Right lobe of liver (tissue), 6 donors: ENCODE measurements around the gene CYGB. TPM values are rescaled to one million over a fixed set of nuclear protein-coding genes. Genes with fewer than 3 reads are reported as not detected.
A peak's percentile ranks its signal among the peaks of the same experiment; 100 is the strongest.

Experiments used
- ATAC-seq, 4 donors: fragments of 200-7000 bp; cut with Tn5 transposase; one replicate each; pipeline ENCODE4 v1.9.1; 2020; ENCODE audit warnings: mild to moderate bottlenecking in 4 of 4, moderate library complexity in 4 of 4
- DNase-seq, 3 donors: peaks; one replicate each; pipeline ENCODE4 v3.0.0-alpha.2; 2020
- H3K27ac ChIP-seq, 3 donors: fragments of 200-600 bp; one replicate each; pipeline ENCODE4 v1.8.0; 2022
- H3K27me3 ChIP-seq, 2 donors: fragments of 200-600 bp; one replicate each; pipeline ENCODE4 v1.8.0; 2022
- H3K36me3 ChIP-seq, 4 donors: fragments of 200-600 bp; sonication (generic) in 1 of 4; one replicate each; pipeline versions ENCODE4 v1.5.1 to v1.8.0; 2017 to 2022; ENCODE audit warnings: control low read depth in 1 of 4
- H3K4me1 ChIP-seq, 4 donors: fragments of 200-600 bp; sonication (generic) in 1 of 4; one replicate each; pipeline versions ENCODE4 v1.5.1 to v1.8.0; 2017 to 2022; ENCODE audit warnings: control low read depth in 1 of 4
- H3K4me3 ChIP-seq, 3 donors: fragments of 200-600 bp; one replicate each; pipeline ENCODE4 v1.8.0; 2022
- H3K9me3 ChIP-seq, 4 donors: fragments of 200-600 bp; sonication (generic) in 1 of 4; one replicate each; pipeline versions ENCODE4 v1.5.1 to v1.8.0; 2017 to 2022; ENCODE audit warnings: control low read depth in 1 of 4
- POLR2A ChIP-seq: fragments of 450-650 bp; IDR thresholded peaks from one replicate; pipeline ENCODE4 v1.6.1; 2017; ENCODE audit warnings: antibody characterized with exemption, mild to moderate bottlenecking
- WGBS: methylation state at CpG from one replicate; pipeline ENCODE4 v1.1.6; 2018; ENCODE audit warnings: low coverage, low lambda C conversion rate; ENCODE audit not compliant: insufficient coverage; ENCODE audit errors: missing lambda C conversion rate; 5-methylcytosine and 5-hydroxymethylcytosine counted together
- intact Hi-C, 2 donors: fragments of 100-400 bp; cut with DNase I; formaldehyde crosslinking; loops; one replicate each; pipeline versions ENCODE4 v1.11.2 to v1.14.1; 2022
- total RNA-seq, 6 experiments: library from RNA; depleted of rRNA in 2 of 6; stranded (reverse); fragments of >200 nt in 2 of 6; fragmentation: NEBNext Ultra II Directional in 3 of 6; extraction: Animal tissue kit (Norgen Biotek cat#: 25700) in 3 of 6; gene quantifications; one replicate each; pipeline versions ENCODE4 v1.1.0 to v1.2.4, GENCODE V29; 2016 to 2023
- TF ChIP-seq, protein P1 (sequence below), 4 donors: fragments of 200-600 bp in 3 of 4; fragments of 450-650 bp in 1 of 4; IDR thresholded peaks; one replicate each; pipeline versions ENCODE4 v1.5.1 to v1.8.0; 2016 to 2022; ENCODE audit warnings: antibody characterized with exemption in 4 of 4, mild to moderate bottlenecking in 2 of 4
- donor health status: DM: no; HTN: yes; CAD: no.
- donor health status: DM: no; HTN: no; CAD: no.
- donor health status: DM: no; HTN: no; CAD: no.
- donor health status: DM: no; HTN: yes; CAD: no.
- donor health status: DM: no; HTN: yes; CAD: no.

CYGB gene
- total RNA-seq, 6 experiments from 2014 or later, result 1.8 to 4.1 (median 3.1) TPM

DNA sequence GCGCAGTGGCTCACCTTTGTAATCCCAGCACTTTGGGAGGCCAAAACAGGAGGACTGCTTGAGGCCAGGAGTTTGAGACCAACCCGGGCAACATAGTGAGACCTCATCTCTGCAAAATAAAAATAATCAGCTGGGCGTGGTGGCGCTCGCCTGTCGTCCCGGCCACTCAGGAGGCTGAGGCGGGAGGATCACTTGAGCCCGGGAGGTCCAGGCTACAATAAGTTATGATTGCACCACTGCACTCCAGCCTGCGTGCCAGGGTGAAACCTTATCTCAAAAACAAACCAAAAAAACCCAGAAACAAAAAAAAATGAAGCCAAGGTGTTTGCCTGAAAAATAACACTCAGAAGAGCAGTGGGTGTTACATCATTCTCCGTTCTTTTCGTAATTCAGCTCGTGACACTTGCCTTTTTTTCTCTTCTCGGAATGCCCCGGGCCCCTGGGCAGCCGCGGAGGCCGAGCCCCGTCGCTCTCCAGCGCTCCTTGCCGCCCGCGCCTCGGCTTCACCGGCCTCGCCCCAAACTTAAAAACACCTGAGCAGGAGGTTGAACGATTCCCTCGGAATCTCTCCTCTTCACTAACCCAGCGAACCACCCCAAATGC lies 19.4 kb upstream of the CYGB start:
- intact Hi-C loops, result no loop called here
- DNase-seq (peak in 1 of 3 donors; percentile 57), ATAC-seq (peak; percentile 54 to 66 (median 60))
- peaks cover 0 to 36% (median 2%) of the 10 kb centered on the region in 4 donors for H3K4me1 ChIP-seq
- no peak for TF ChIP-seq POLR2A
- H3K27ac ChIP-seq, result peak overlapping the region; percentile 79 to 96 (median 93)
- no peaks in the 10 kb centered on the region for H3K27me3 ChIP-seq
- peak overlapping the region; percentile 73 to 95 (median 86) for H3K4me3 ChIP-seq
- 13% methylated on average over 27 of the region's 30 CpGs for whole genome bisulfite sequencing
- H3K36me3 ChIP-seq, result peaks cover 0 to 11% (median 6%) of the 10 kb centered on the region in 4 donors
- H3K9me3 ChIP-seq, result no peaks in the 10 kb centered on the region

DNA sequence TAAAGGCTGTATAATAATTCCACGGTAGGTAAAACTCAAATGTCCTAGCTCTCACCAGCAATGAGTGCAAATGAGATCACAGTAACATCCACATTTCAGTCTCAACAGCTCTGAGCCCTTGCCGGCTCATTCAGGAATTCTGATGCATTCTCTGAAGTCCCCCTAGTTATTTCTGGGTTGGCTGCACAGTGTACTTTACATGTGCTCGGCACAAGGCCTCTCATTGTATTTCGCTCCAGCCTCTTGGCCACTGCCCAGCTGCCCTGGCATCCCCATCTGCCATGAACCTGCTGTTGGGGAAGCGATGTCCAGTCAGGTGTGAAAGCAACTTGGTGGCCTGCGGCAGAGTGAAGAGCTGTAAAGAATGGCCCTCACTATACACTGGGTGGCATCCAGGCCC lies 16.6 kb upstream of the CYGB start:
- TF ChIP-seq, protein P1, sequence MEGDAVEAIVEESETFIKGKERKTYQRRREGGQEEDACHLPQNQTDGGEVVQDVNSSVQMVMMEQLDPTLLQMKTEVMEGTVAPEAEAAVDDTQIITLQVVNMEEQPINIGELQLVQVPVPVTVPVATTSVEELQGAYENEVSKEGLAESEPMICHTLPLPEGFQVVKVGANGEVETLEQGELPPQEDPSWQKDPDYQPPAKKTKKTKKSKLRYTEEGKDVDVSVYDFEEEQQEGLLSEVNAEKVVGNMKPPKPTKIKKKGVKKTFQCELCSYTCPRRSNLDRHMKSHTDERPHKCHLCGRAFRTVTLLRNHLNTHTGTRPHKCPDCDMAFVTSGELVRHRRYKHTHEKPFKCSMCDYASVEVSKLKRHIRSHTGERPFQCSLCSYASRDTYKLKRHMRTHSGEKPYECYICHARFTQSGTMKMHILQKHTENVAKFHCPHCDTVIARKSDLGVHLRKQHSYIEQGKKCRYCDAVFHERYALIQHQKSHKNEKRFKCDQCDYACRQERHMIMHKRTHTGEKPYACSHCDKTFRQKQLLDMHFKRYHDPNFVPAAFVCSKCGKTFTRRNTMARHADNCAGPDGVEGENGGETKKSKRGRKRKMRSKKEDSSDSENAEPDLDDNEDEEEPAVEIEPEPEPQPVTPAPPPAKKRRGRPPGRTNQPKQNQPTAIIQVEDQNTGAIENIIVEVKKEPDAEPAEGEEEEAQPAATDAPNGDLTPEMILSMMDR (IDR thresholded peaks at IDR 0.05), result no peak
- no peak for TF ChIP-seq POLR2A
- DNase-seq (no peak), ATAC-seq (no peak)
- WGBS, result 41% methylated on average over 5 of the region's 6 CpGs
- Histone ChIP-seq H3K36me3 (no peaks in the 10 kb centered on the region), H3K27ac (no peak overlapping the region), H3K4me1 (peaks cover 0 to 40% (median 7%) of the 10 kb centered on the region in 4 donors), H3K9me3 (no peaks in the 10 kb centered on the region), H3K27me3 (no peaks in the 10 kb centered on the region), H3K4me3 (no peak overlapping the region)
- intact Hi-C loops, result no loop called here

DNA sequence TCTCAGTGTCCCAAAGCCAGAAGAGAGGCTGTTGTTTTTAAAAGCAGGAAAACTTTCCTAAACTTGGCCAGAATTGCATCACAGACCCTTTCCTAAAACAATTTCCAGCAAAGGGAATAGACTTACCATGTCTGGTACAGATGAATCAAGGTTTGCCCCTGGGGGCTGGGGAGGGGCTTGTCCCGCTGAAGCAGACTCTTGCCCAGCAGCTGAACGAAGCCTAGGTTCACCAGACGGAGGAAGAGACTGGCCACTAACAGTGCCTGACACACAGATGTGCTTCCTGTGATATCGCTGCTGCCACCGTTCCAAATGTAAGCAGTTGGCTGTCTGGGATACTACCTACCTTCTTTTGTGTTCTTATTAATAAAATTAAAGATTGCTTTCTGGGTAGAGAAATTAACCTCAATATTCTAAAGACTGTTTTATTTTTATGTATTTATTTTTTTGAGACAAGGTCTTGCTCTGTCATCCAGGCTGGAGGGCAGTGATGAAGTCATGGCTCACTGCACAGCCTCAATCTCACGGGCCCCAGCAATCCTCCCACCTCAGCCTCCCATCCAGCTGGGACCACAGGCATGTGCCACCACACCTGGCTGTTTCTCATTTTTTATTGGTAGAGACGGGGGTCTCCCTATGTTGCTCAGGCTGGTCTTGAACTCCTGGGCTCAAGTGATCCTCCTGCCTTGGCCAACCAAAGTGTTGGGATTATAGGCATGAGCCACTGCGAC lies 15.8 kb upstream of the CYGB start:
- H3K9me3 ChIP-seq, result no peaks in the 10 kb centered on the region
- H3K4me1 ChIP-seq, result peaks cover 0 to 38% (median 8%) of the 10 kb centered on the region in 4 donors
- H3K4me3 ChIP-seq, result no peak overlapping the region
- H3K27ac ChIP-seq, result no peak overlapping the region
- no peak for DNase-seq
- 93% methylated on average over 5 of the region's 8 CpGs for WGBS
- no peaks in the 10 kb centered on the region for H3K27me3 ChIP-seq
- intact Hi-C loops, result no loop called here
- no peaks in the 10 kb centered on the region for H3K36me3 ChIP-seq
- TF ChIP-seq POLR2A, result no peak
- TF ChIP-seq, protein P1 (IDR thresholded peaks at IDR 0.05), result no peak
- ATAC-seq, result no peak

DNA sequence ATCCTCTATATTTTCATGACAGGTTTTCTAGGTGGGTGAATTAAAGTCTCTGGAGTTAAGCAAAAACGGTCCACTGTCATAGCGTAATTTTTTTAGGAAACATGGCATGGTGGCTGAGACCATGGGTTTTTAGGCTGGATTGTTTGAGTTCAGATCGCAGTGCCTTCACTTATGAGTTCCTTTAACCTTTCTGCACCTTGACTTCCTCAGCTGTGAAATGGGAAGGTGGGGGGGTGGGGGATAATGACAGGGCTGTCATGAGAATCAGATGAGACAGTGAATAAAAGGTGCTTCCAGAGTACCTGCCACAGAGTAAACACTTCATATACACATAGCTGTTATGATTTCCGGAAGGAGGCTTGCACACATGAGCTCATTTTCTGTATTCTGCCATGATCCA lies 14.2 kb upstream of the CYGB start:
- Histone ChIP-seq H3K4me3 (no peak overlapping the region), H3K9me3 (no peaks in the 10 kb centered on the region), H3K27ac (peak overlapping the region in 1 of 3 donors; percentile 56), H3K36me3 (no peaks in the 10 kb centered on the region), H3K27me3 (no peaks in the 10 kb centered on the region), H3K4me1 (peaks cover 0 to 48% (median 13%) of the 10 kb centered on the region in 4 donors)
- intact Hi-C loops, result no loop called here
- WGBS, result 79% methylated on average over 3 of the region's 4 CpGs
- ATAC-seq (no peak), DNase-seq (no peak)
- TF ChIP-seq, protein P1 (IDR thresholded peaks at IDR 0.05), result no peak
- no peak for TF ChIP-seq POLR2A
